GM23338 (cell line): ENCODE data around the gene KBTBD12. TPM values are rescaled to one million over a fixed set of nuclear protein-coding genes. Genes with fewer than 3 reads are reported as not detected.

Source experiments
- ATAC-seq: fragments of 200-7000 bp; cut with Tn5 transposase; 3 replicates; pipeline ENCODE4 v1.9.1; 2020
- DNase-seq: peaks from one replicate; pipeline ENCODE4 v3.0.0-alpha.2; 2015; ENCODE audit warnings: low spot score
- H2AFZ ChIP-seq: fragments of 200-600 bp; sonication (generic); 2 replicates; pipeline ENCODE4 v1.8.0; 2016; ENCODE audit warnings: antibody characterized with exemption, mild to moderate bottlenecking, moderate library complexity
- H3F3A ChIP-seq: fragments of 200-600 bp; sonication (generic); replicated peaks from 2 replicates; pipeline ENCODE4 v1.8.0; 2017; ENCODE audit warnings: antibody characterized with exemption, mixed run types, low read depth
- H3K27ac ChIP-seq: fragments of 200-600 bp; sonication (generic); 2 replicates; pipeline ENCODE4 v1.6.1; 2016; ENCODE audit warnings: low read depth
- H3K27me3 ChIP-seq: fragments of 200-600 bp; sonication (generic); 2 replicates; pipeline ENCODE4 v1.8.0; 2016; ENCODE audit warnings: mild to moderate bottlenecking, mixed run types, moderate library complexity; ENCODE audit not compliant: insufficient read depth
- H3K36me3 ChIP-seq: fragments of 200-600 bp; sonication (generic); 2 replicates; pipeline ENCODE4 v1.8.0; 2016; ENCODE audit warnings: mild to moderate bottlenecking; ENCODE audit not compliant: insufficient read depth
- H3K4me1 ChIP-seq: fragments of 200-600 bp; sonication (generic); 2 replicates; pipeline ENCODE4 v1.8.0; 2016; ENCODE audit warnings: mild to moderate bottlenecking, moderate library complexity; ENCODE audit not compliant: insufficient read depth
- H3K4me2 ChIP-seq: fragments of 200-600 bp; sonication (generic); 2 replicates; pipeline ENCODE4 v1.7.1; 2017; ENCODE audit warnings: mixed run types
- H3K4me3 ChIP-seq: fragments of 200-600 bp; sonication (generic); 2 replicates; pipeline ENCODE4 v1.6.1; 2016; ENCODE audit warnings: mixed run types
- H3K79me2 ChIP-seq: fragments of 200-600 bp; sonication (generic); replicated peaks from 2 replicates; pipeline ENCODE4 v1.8.0; 2017; ENCODE audit warnings: mild to moderate bottlenecking; ENCODE audit not compliant: insufficient read depth
- H3K9me2 ChIP-seq: fragments of 200-600 bp; sonication (generic); 2 replicates; pipeline ENCODE4 v1.8.0; 2017; ENCODE audit not compliant: insufficient read depth
- H4K20me1 ChIP-seq: fragments of 200-600 bp; sonication (generic); replicated peaks from 2 replicates; pipeline ENCODE4 v1.8.0; 2017; ENCODE audit warnings: mild to moderate bottlenecking; ENCODE audit not compliant: insufficient read depth
- H3K27ac Mint-ChIP-seq: 2 replicates; pipeline ENCODE4 v1.8.0; 2020; ENCODE audit warnings: inconsistent platforms, mild to moderate bottlenecking, moderate library complexity, mixed read lengths
- H3K27me3 Mint-ChIP-seq: 3 replicates; pipeline ENCODE4 v1.8.0; 2022; ENCODE audit warnings: low read depth, mild to moderate bottlenecking, moderate library complexity, mixed read lengths, inconsistent platforms; ENCODE audit not compliant: insufficient read depth, poor library complexity
- H3K36me3 Mint-ChIP-seq: 3 replicates; pipeline ENCODE4 v1.8.0; 2021; ENCODE audit warnings: low read depth, mild to moderate bottlenecking, inconsistent platforms, moderate library complexity, mixed read lengths
- H3K4me1 Mint-ChIP-seq: 3 replicates; pipeline ENCODE4 v1.8.0; 2020; ENCODE audit warnings: mild to moderate bottlenecking, inconsistent platforms, mixed read lengths
- H3K4me3 Mint-ChIP-seq: 3 replicates; pipeline ENCODE4 v1.8.0; 2021; ENCODE audit warnings: moderate library complexity, mild to moderate bottlenecking, inconsistent platforms, mixed read lengths
- H3K9me3 Mint-ChIP-seq: 3 replicates; pipeline ENCODE4 v1.8.0; 2020; ENCODE audit warnings: moderate library complexity, mild to moderate bottlenecking, inconsistent platforms, mixed read lengths
- CREB1 ChIP-seq: fragments of 250-450 bp; sonication (Bioruptor Pico); IDR thresholded peaks from 2 replicates; pipeline ENCODE4 v1.5.0; 2020; ENCODE audit warnings: low read depth, mild to moderate bottlenecking, moderate library complexity
- EZH2 ChIP-seq: fragments of 200-600 bp; sonication (generic); IDR thresholded peaks from one replicate; pipeline ENCODE4 v1.8.0; 2017; ENCODE audit warnings: antibody characterized with exemption, mild to moderate bottlenecking, low read depth; ENCODE audit not compliant: unreplicated experiment
- EZH2phosphoT487 ChIP-seq: fragments of 200-600 bp; sonication (generic); IDR thresholded peaks from one replicate; pipeline ENCODE4 v1.8.1; 2018; ENCODE audit warnings: antibody characterized with exemption; ENCODE audit not compliant: unreplicated experiment
- JUNB ChIP-seq: IDR thresholded peaks from one replicate; pipeline ENCODE4 v1.6.1; 2016; ENCODE audit warnings: antibody characterized with exemption; ENCODE audit not compliant: unreplicated experiment
- NANOG ChIP-seq: IDR thresholded peaks from 2 replicates; pipeline ENCODE4 v1.6.1; 2016; ENCODE audit warnings: antibody characterized with exemption, borderline replicate concordance
- POLR2AphosphoS5 ChIP-seq: IDR thresholded peaks from 2 replicates; pipeline ENCODE4 v1.6.1; 2016; ENCODE audit warnings: antibody characterized with exemption, low read depth
- STAT1 ChIP-seq: IDR thresholded peaks from one replicate; pipeline ENCODE4 v1.6.1; 2016; ENCODE audit warnings: antibody characterized with exemption; ENCODE audit not compliant: unreplicated experiment
- ZNF114 ChIP-seq: fragments of 250-450 bp; sonication (Bioruptor Pico); IDR thresholded peaks from 2 replicates; pipeline ENCODE4 v1.5.0; 2020; ENCODE audit warnings: mild to moderate bottlenecking, moderate library complexity
- ZNF331 ChIP-seq: fragments of 250-450 bp; sonication (Bioruptor Pico); IDR thresholded peaks from 2 replicates; pipeline ENCODE4 v1.5.0; 2020; ENCODE audit warnings: low read depth, mild to moderate bottlenecking, moderate library complexity
- polyA plus RNA-seq: library from polyadenylated mRNA; unstranded; fragments of >200 nt; fragmentation: Nextera tagmentation; extraction: Ambion mirVana; gene quantifications from 2 replicates; pipeline ENCODE4 v1.2.1, GENCODE V29; 2016
- total RNA-seq: library from RNA; depleted of rRNA; stranded (reverse); fragments of >200 nt; shearing (Covaris generic); gene quantifications from 2 replicates; pipeline ENCODE4 v1.2.3, GENCODE V29; 2014
- TF ChIP-seq, protein P1 (sequence below): IDR thresholded peaks from one replicate; pipeline ENCODE4 v1.6.1; 2018; ENCODE audit warnings: antibody characterized with exemption; ENCODE audit not compliant: unreplicated experiment
- TF ChIP-seq, protein P2 (sequence below), 2 experiments: fragments of 200-600 bp in 1 of 2; sonication (generic) in 1 of 2; conservative IDR thresholded peaks; 2 replicates each; pipeline versions ENCODE4 v1.5.1 to v1.6.1; 2016 to 2017; ENCODE audit warnings: antibody characterized with exemption in 2 of 2, low read depth in 2 of 2, mild to moderate bottlenecking in 2 of 2, moderate library complexity in 1 of 2
- TF ChIP-seq, protein P3 (sequence below): IDR thresholded peaks from 2 replicates; pipeline ENCODE4 v1.6.1; 2016; ENCODE audit warnings: antibody characterized with exemption
- TF ChIP-seq, protein P4 (sequence below): fragments of 250-450 bp; sonication (Bioruptor Pico); IDR thresholded peaks from 2 replicates; pipeline ENCODE4 v1.5.0; 2020; ENCODE audit warnings: mild to moderate bottlenecking, moderate library complexity

The KBTBD12 gene
- total and polyA plus RNA-seq, 2 experiments from 2014 or later: 0.53 to 0.69 TPM

DNA sequence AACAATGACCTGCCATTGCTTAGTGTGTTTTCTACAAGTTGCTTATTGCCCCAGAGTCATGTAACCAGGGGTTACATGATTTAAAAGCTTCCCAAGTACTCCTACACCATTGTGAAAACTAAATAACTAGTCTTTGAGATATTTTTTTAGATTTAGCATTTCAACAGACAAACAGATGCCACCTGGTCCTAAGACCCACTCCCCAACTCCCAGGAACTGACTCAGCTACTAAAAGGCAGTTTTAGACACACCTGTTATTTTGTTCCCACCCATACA lies 28.1 kb upstream of the KBTBD12 start:
- Mint-ChIP-seq H3K36me3 (peaks cover 11% of the 10 kb centered on the region; the same call in 2 of the 3 replicates), H3K9me3 (peaks cover 20% of the 10 kb centered on the region), H3K4me1 (no peaks in the 10 kb centered on the region), H3K27me3 (peaks cover 2% of the 10 kb centered on the region), H3K4me3 (no peak overlapping the region), H3K27ac (no peak overlapping the region)
- H3K36me3 ChIP-seq: no peaks in the 10 kb centered on the region
- H3K27me3 ChIP-seq: no peaks in the 10 kb centered on the region
- no peaks in the 10 kb centered on the region for H3F3A ChIP-seq
- no peak overlapping the region for H3K27ac ChIP-seq
- TF ChIP-seq, protein P1, sequence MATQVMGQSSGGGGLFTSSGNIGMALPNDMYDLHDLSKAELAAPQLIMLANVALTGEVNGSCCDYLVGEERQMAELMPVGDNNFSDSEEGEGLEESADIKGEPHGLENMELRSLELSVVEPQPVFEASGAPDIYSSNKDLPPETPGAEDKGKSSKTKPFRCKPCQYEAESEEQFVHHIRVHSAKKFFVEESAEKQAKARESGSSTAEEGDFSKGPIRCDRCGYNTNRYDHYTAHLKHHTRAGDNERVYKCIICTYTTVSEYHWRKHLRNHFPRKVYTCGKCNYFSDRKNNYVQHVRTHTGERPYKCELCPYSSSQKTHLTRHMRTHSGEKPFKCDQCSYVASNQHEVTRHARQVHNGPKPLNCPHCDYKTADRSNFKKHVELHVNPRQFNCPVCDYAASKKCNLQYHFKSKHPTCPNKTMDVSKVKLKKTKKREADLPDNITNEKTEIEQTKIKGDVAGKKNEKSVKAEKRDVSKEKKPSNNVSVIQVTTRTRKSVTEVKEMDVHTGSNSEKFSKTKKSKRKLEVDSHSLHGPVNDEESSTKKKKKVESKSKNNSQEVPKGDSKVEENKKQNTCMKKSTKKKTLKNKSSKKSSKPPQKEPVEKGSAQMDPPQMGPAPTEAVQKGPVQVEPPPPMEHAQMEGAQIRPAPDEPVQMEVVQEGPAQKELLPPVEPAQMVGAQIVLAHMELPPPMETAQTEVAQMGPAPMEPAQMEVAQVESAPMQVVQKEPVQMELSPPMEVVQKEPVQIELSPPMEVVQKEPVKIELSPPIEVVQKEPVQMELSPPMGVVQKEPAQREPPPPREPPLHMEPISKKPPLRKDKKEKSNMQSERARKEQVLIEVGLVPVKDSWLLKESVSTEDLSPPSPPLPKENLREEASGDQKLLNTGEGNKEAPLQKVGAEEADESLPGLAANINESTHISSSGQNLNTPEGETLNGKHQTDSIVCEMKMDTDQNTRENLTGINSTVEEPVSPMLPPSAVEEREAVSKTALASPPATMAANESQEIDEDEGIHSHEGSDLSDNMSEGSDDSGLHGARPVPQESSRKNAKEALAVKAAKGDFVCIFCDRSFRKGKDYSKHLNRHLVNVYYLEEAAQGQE: no peak
- TF ChIP-seq, protein P2, sequence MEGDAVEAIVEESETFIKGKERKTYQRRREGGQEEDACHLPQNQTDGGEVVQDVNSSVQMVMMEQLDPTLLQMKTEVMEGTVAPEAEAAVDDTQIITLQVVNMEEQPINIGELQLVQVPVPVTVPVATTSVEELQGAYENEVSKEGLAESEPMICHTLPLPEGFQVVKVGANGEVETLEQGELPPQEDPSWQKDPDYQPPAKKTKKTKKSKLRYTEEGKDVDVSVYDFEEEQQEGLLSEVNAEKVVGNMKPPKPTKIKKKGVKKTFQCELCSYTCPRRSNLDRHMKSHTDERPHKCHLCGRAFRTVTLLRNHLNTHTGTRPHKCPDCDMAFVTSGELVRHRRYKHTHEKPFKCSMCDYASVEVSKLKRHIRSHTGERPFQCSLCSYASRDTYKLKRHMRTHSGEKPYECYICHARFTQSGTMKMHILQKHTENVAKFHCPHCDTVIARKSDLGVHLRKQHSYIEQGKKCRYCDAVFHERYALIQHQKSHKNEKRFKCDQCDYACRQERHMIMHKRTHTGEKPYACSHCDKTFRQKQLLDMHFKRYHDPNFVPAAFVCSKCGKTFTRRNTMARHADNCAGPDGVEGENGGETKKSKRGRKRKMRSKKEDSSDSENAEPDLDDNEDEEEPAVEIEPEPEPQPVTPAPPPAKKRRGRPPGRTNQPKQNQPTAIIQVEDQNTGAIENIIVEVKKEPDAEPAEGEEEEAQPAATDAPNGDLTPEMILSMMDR (conservative IDR thresholded peaks at IDR 0.05; ENCODE audit: low read depth in 2 of 2): no peak
- TF ChIP-seq ZNF114 (no peak), EZH2 (no peak), CREB1 (CRISPR knock-in tag) (no peak), JUNB (no peak), ZNF331 (CRISPR knock-in tag) (no peak), POLR2AphosphoS5 (no peak), NANOG (no peak), STAT1 (no peak), EZH2phosphoT487 (no peak)
- TF ChIP-seq, protein P3, sequence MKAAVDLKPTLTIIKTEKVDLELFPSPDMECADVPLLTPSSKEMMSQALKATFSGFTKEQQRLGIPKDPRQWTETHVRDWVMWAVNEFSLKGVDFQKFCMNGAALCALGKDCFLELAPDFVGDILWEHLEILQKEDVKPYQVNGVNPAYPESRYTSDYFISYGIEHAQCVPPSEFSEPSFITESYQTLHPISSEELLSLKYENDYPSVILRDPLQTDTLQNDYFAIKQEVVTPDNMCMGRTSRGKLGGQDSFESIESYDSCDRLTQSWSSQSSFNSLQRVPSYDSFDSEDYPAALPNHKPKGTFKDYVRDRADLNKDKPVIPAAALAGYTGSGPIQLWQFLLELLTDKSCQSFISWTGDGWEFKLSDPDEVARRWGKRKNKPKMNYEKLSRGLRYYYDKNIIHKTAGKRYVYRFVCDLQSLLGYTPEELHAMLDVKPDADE: no peak
- TF ChIP-seq, protein P4, sequence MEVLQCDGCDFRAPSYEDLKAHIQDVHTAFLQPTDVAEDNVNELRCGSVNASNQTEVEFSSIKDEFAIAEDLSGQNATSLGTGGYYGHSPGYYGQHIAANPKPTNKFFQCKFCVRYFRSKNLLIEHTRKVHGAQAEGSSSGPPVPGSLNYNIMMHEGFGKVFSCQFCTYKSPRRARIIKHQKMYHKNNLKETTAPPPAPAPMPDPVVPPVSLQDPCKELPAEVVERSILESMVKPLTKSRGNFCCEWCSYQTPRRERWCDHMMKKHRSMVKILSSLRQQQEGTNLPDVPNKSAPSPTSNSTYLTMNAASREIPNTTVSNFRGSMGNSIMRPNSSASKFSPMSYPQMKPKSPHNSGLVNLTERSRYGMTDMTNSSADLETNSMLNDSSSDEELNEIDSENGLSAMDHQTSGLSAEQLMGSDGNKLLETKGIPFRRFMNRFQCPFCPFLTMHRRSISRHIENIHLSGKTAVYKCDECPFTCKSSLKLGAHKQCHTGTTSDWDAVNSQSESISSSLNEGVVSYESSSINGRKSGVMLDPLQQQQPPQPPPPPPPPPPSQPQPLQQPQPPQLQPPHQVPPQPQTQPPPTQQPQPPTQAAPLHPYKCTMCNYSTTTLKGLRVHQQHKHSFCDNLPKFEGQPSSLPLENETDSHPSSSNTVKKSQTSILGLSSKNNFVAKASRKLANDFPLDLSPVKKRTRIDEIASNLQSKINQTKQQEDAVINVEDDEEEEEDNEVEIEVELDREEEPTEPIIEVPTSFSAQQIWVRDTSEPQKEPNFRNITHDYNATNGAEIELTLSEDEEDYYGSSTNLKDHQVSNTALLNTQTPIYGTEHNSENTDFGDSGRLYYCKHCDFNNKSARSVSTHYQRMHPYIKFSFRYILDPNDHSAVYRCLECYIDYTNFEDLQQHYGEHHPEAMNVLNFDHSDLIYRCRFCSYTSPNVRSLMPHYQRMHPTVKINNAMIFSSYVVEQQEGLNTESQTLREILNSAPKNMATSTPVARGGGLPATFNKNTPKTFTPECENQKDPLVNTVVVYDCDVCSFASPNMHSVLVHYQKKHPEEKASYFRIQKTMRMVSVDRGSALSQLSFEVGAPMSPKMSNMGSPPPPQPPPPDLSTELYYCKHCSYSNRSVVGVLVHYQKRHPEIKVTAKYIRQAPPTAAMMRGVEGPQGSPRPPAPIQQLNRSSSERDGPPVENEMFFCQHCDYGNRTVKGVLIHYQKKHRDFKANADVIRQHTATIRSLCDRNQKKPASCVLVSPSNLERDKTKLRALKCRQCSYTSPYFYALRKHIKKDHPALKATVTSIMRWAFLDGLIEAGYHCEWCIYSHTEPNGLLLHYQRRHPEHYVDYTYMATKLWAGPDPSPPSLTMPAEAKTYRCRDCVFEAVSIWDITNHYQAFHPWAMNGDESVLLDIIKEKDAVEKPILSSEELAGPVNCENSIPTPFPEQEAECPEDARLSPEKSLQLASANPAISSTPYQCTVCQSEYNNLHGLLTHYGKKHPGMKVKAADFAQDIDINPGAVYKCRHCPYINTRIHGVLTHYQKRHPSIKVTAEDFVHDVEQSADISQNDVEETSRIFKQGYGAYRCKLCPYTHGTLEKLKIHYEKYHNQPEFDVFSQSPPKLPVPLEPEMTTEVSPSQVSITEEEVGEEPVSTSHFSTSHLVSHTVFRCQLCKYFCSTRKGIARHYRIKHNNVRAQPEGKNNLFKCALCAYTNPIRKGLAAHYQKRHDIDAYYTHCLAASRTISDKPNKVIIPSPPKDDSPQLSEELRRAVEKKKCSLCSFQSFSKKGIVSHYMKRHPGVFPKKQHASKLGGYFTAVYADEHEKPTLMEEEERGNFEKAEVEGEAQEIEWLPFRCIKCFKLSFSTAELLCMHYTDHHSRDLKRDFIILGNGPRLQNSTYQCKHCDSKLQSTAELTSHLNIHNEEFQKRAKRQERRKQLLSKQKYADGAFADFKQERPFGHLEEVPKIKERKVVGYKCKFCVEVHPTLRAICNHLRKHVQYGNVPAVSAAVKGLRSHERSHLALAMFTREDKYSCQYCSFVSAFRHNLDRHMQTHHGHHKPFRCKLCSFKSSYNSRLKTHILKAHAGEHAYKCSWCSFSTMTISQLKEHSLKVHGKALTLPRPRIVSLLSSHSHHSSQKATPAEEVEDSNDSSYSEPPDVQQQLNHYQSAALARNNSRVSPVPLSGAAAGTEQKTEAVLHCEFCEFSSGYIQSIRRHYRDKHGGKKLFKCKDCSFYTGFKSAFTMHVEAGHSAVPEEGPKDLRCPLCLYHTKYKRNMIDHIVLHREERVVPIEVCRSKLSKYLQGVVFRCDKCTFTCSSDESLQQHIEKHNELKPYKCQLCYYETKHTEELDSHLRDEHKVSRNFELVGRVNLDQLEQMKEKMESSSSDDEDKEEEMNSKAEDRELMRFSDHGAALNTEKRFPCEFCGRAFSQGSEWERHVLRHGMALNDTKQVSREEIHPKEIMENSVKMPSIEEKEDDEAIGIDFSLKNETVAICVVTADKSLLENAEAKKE: no peak
- H3K9me2 ChIP-seq: no peaks in the 10 kb centered on the region
- no peak overlapping the region for H2AFZ ChIP-seq
- DNase-seq (no peak), ATAC-seq (no peak)
- no peak overlapping the region for H3K4me2 ChIP-seq
- no peaks in the 10 kb centered on the region for H4K20me1 ChIP-seq
- H3K79me2 ChIP-seq: no peaks in the 10 kb centered on the region
- no peaks in the 10 kb centered on the region for H3K4me1 ChIP-seq
- no peak overlapping the region for H3K4me3 ChIP-seq
